Endothelial cell of umbilical vein (primary cell): ENCODE results near the gene DDX31. TPM values are rescaled to one million over a fixed set of nuclear protein-coding genes. Genes with fewer than 3 reads are reported as not detected.

Experiments used
- BruUV-seq: library from RNA; stranded (reverse); fragments of 400-500 nt; replicated peaks from 2 replicates; lab custom pipeline; 2021; lab: Mats Ljungman, UMichigan
- CTCF ChIA-PET: fragments of 300-600, 350-600 bp; sonication (Branson Sonifier 250); formaldehyde crosslinking; loops from one replicate; lab custom pipeline; 2021; ENCODE audit warnings: antibody characterized with exemption, inconsistent platforms; lab: Charles Lee
- POLR2A ChIA-PET: fragments of 300-600, 350-600 bp; sonication (Branson Sonifier 250); formaldehyde crosslinking; loops from one replicate; lab custom pipeline; 2021; ENCODE audit warnings: antibody characterized with exemption, inconsistent platforms; lab: Charles Lee
- DNase-seq: peaks from one replicate; pipeline ENCODE4 v3.0.0-alpha.2; 2011; ENCODE audit warnings: low read depth, low spot score
- FAIRE-seq: peaks from 2 replicates; lab custom pipeline; 2011; peaks lifted over from hg19 to GRCh38; lab: Jason Lieb, UNC
- H2AFZ ChIP-seq: 2 replicates; pipeline ENCODE4 v1.6.0; 2012; ENCODE audit warnings: low read depth, low read length, control low read depth, inconsistent platforms
- H3K27ac ChIP-seq: 2 replicates; pipeline ENCODE4 v1.5.1; 2011; ENCODE audit warnings: low read depth, mild to moderate bottlenecking, control low read depth, low read length, moderate library complexity; ENCODE audit not compliant: insufficient read depth
- H3K27me3 ChIP-seq, 2 experiments: 2 replicates each; pipeline versions ENCODE4 v1.6.0 to v1.6.1; 2011; ENCODE audit warnings: low read length in 2 of 2, mixed read lengths in 1 of 2; ENCODE audit not compliant: control insufficient read depth in 2 of 2, insufficient read depth in 2 of 2
- H3K36me3 ChIP-seq, 2 experiments: 2 replicates in 1 of 2; 3 replicates in 1 of 2; pipeline ENCODE4 v1.5.1; 2011; ENCODE audit warnings: low read length in 2 of 2, mild to moderate bottlenecking in 1 of 2, moderate library complexity in 1 of 2; ENCODE audit not compliant: control insufficient read depth in 2 of 2, insufficient read depth in 2 of 2; ENCODE audit errors: extremely low read depth in 1 of 2
- H3K4me1 ChIP-seq: 3 replicates; pipeline ENCODE4 v1.5.1; 2011; ENCODE audit warnings: mild to moderate bottlenecking, low read length; ENCODE audit not compliant: control insufficient read depth, insufficient read depth; ENCODE audit errors: extremely low read depth
- H3K4me2 ChIP-seq: 2 replicates; pipeline ENCODE4 v1.6.1; 2011; ENCODE audit warnings: low read length, control low read depth, mixed read lengths; ENCODE audit not compliant: insufficient read depth
- H3K4me3 ChIP-seq, 3 experiments: fragments of 200-600 bp in 1 of 3; sonication (generic), shearing (Covaris generic) in 1 of 3; replicated peaks in 1 of 3; 2 replicates each; pipeline ENCODE4 v1.5.1; 2011 to 2016; ENCODE audit warnings: control low read depth in 3 of 3, low read length in 3 of 3, mild to moderate bottlenecking in 2 of 3, inconsistent platforms in 1 of 3, low read depth in 1 of 3, moderate library complexity in 1 of 3; ENCODE audit not compliant: insufficient read depth in 1 of 3
- H3K79me2 ChIP-seq: 2 replicates; pipeline ENCODE4 v1.6.0; 2012; ENCODE audit warnings: low read length, inconsistent platforms; ENCODE audit not compliant: control insufficient read depth, insufficient read depth
- H3K9ac ChIP-seq: replicated peaks from 2 replicates; pipeline ENCODE3; 2011; ENCODE audit warnings: low read length, control low read depth; ENCODE audit not compliant: insufficient read depth; ENCODE audit errors: extremely low read depth
- H3K9me1 ChIP-seq: replicated peaks from 3 replicates; pipeline ENCODE4 v1.6.0; 2011; ENCODE audit warnings: mild to moderate bottlenecking, low read length; ENCODE audit not compliant: control insufficient read depth, insufficient read depth; ENCODE audit errors: extremely low read depth
- H3K9me3 ChIP-seq: replicated peaks from 2 replicates; pipeline ENCODE4 v1.5.1; 2012; ENCODE audit warnings: low read length, inconsistent platforms; ENCODE audit not compliant: control insufficient read depth, insufficient read depth
- H4K20me1 ChIP-seq: replicated peaks from 2 replicates; pipeline ENCODE3; 2011; ENCODE audit warnings: mild to moderate bottlenecking, low read length; ENCODE audit not compliant: control insufficient read depth, insufficient read depth; ENCODE audit errors: extremely low read depth
- EZH2 ChIP-seq: IDR thresholded peaks from 2 replicates; pipeline ENCODE4 v1.6.1; 2012; ENCODE audit warnings: borderline replicate concordance, low read depth, mild to moderate bottlenecking, moderate library complexity, low read length, inconsistent platforms; ENCODE audit not compliant: severe bottlenecking
- FOS ChIP-seq: IDR thresholded peaks from 2 replicates; pipeline ENCODE4 v1.6.1; 2011; ENCODE audit warnings: mild to moderate bottlenecking, low read length, moderate library complexity, borderline replicate concordance; ENCODE audit not compliant: insufficient read depth
- GATA2 ChIP-seq: IDR thresholded peaks from 2 replicates; pipeline ENCODE4 v1.7.0; 2011; ENCODE audit warnings: low read depth, mild to moderate bottlenecking, moderate library complexity, mixed read lengths, low read length; ENCODE audit not compliant: insufficient read length, insufficient read depth
- JUN ChIP-seq: IDR thresholded peaks from 2 replicates; pipeline ENCODE4 v1.6.1; 2011; ENCODE audit warnings: borderline replicate concordance, low read depth; ENCODE audit not compliant: insufficient read length, insufficient read depth
- MYC ChIP-seq: IDR thresholded peaks from one replicate; pipeline ENCODE4 v1.6.1; 2011; ENCODE audit warnings: mild to moderate bottlenecking, low read depth, low read length
- POLR2A ChIP-seq: IDR thresholded peaks from 2 replicates; pipeline ENCODE4 v1.6.1; 2012; ENCODE audit warnings: low read depth, mild to moderate bottlenecking, control low read depth, low read length
- POLR2AphosphoS5 ChIP-seq: IDR thresholded peaks from 2 replicates; pipeline ENCODE4 v1.6.1; 2012; ENCODE audit warnings: low read depth, mild to moderate bottlenecking, control low read depth, low read length, moderate library complexity; ENCODE audit not compliant: insufficient read depth
- dilution Hi-C: fragments of 300-500 bp; cut with MboI; formaldehyde crosslinking; loops from one replicate; pipeline ENCODE4 v1.15.0; 2019; ENCODE audit warnings: low sequenced_read_pairs; ENCODE audit not compliant: extremely low pct_ligation_motif_present
- intact Hi-C: fragments of 100-400 bp; cut with micrococcal nuclease; formaldehyde crosslinking; loops from one replicate; pipeline ENCODE4 v1.10.0; 2022
- polyA plus RNA-seq, 4 experiments: library from polyadenylated mRNA; depleted of rRNA in 3 of 4; stranded (reverse) in 3 of 4; unstranded in 1 of 4; fragments of >200 nt; gene quantifications; 2 replicates each; pipeline versions ENCODE4 v1.2.1 to v1.2.3, GENCODE V29; 2011 to 2012; ENCODE audit warnings: missing spikeins in 1 of 4
- total RNA-seq: library from RNA; stranded (reverse); gene quantifications from 2 replicates; pipeline ENCODE4 v1.2.3, GENCODE V29; 2021
- TF ChIP-seq, protein P1 (sequence below): IDR thresholded peaks from 2 replicates; pipeline ENCODE4 v1.6.1; 2011; ENCODE audit not compliant: insufficient read depth, insufficient read length
- TF ChIP-seq, protein P2 (sequence below), 2 donors: IDR thresholded peaks; 1 replicate in 1 of 2; 2 replicates in 1 of 2; pipeline ENCODE4 v1.5.1; 2011; ENCODE audit warnings: low read length in 2 of 2, mild to moderate bottlenecking in 2 of 2, moderate library complexity in 2 of 2, control low read depth in 1 of 2, inconsistent platforms in 1 of 2, low read depth in 1 of 2; ENCODE audit not compliant: insufficient read depth in 1 of 2; ENCODE audit errors: extremely low read depth in 1 of 2

The DDX31 gene
- total and polyA plus RNA-seq, 2 donors (not counting 3 experiments of a cell fraction or from before 2014, with no cell fraction given), result 8.0 to 16.3 TPM

DNA sequence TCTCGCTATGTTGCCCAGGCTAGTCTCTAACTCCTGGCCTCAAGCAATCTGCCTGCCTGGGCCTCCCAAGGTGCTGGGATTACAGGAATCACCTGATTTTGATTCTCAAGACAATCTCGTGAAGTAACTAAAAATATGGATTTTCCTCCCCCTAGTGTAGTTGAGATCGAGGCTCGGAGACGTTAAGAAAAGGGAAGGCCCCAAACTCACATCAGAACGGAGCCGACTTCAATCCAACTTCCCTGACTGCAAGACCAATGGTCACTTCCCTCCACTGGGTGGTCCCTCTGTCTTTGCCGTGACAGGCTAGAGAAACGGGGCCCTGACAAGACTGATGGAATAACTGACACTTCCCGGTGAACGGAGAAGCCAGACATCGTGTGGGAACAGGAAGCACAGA is 59.1 kb downstream of the DDX31 start:
- Histone ChIP-seq H3K4me3 (no peak overlapping the region), H3K27ac (no peak overlapping the region), H3K79me2 (no peaks in the 10 kb centered on the region), H3K4me1 (no peaks in the 10 kb centered on the region), H4K20me1 (no peaks in the 10 kb centered on the region), H3K4me2 (no peak overlapping the region), H3K9me3 (no peaks in the 10 kb centered on the region), H3K9me1 (no peaks in the 10 kb centered on the region), H3K27me3 (no peaks in the 10 kb centered on the region), H2AFZ (no peak overlapping the region), H3K36me3 (peaks cover 3 to 9% of the 10 kb centered on the region in 2 experiments), H3K9ac (no peak overlapping the region)
- TF ChIP-seq, protein P1, sequence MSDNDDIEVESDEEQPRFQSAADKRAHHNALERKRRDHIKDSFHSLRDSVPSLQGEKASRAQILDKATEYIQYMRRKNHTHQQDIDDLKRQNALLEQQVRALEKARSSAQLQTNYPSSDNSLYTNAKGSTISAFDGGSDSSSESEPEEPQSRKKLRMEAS, result no peak
- no peak for TF ChIP-seq MYC
- no peak for TF ChIP-seq POLR2A
- no peak for TF ChIP-seq FOS
- no peak for TF ChIP-seq GATA2
- TF ChIP-seq JUN, result no peak
- TF ChIP-seq, protein P2, sequence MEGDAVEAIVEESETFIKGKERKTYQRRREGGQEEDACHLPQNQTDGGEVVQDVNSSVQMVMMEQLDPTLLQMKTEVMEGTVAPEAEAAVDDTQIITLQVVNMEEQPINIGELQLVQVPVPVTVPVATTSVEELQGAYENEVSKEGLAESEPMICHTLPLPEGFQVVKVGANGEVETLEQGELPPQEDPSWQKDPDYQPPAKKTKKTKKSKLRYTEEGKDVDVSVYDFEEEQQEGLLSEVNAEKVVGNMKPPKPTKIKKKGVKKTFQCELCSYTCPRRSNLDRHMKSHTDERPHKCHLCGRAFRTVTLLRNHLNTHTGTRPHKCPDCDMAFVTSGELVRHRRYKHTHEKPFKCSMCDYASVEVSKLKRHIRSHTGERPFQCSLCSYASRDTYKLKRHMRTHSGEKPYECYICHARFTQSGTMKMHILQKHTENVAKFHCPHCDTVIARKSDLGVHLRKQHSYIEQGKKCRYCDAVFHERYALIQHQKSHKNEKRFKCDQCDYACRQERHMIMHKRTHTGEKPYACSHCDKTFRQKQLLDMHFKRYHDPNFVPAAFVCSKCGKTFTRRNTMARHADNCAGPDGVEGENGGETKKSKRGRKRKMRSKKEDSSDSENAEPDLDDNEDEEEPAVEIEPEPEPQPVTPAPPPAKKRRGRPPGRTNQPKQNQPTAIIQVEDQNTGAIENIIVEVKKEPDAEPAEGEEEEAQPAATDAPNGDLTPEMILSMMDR (IDR thresholded peaks at IDR 0.05; ENCODE audit: extremely low read depth in 1 of 2, insufficient read depth in 1 of 2, low read depth in 1 of 2, low read length in 2 of 2), result no peak
- TF ChIP-seq EZH2, result no peak
- no peak for TF ChIP-seq POLR2AphosphoS5
- ChIA-PET CTCF (no interaction called here), POLR2A (no interaction called here)
- dilution Hi-C loops (no loop called here), intact Hi-C loops (no loop called here)
- no TSS peak for BruUV-seq
- no peak for DNase-seq
- no peak for FAIRE-seq
